Activated naive CD4-positive, alpha-beta T cell (primary cell): ENCODE data around the gene ADAMTS17.

Source experiments
- DNase-seq, 4 experiments: peaks; one replicate each; lab custom pipeline; 2025; lab: John Stamatoyannopoulos, UW

Gene ADAMTS17

DNA sequence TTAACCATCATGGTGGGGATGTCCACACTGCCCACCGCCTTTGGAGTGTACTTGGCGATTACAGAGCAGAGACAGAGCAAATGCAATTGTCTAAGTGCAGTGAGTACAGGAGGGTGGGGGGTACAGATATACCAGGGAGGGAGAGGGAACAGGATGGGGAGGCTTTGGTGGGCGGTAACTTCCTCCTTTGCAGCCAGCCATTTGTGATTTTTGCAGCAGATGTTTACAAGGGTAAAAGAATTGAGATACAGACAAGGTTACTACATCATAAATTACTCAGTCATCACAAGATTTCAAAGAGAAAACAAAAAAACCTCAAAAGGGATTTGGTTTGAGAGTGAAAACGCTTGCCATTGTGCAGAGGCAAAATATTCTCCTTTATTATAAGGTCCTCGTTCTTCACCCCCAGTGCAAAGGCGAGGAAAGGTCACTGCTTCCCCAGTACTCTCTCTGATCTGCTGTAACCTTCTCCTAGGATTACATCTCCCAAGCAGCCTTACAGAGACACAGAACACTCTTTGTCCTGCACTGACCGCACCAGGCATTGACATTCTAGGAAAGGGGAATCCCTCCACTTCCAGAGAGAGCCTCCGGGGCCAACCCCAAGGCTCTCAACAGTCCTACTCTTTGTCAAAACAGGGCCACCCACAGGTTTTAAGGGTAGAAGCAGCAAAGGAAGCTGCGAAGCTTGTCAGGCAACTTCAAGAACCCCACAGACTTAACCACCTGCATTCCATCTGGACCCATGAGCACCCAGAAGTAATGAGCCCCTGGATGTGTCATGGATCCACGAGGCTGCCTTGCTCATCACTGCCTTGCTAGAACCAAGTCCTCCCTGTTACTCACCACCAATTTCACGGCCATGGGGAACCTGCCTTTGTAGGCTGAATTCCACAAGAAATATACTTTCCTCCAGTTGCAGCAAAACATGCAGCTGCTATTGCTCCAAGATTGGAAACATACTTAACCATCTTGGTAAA, 117.3 kb downstream of the ADAMTS17 start:
- no peak for DNase-seq

DNA sequence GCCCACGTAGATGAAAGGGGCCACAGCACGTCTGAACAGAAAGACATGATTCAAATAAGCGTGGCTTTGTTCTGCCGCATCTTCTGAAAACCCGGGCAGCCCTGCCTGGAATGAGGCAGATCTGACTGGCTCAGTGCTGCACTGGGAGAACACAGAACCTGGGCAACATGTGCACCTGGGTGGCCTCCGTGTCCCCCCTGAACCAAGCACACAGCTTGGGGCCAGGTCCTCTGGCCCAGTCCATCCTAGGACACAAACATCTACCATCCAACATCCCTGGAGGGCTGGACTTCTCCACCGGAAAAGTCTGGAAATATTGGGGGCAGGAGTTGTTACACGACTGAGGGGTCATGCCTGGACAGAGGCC, 119.4 kb downstream of the ADAMTS17 start:
- DNase-seq: no peak

DNA sequence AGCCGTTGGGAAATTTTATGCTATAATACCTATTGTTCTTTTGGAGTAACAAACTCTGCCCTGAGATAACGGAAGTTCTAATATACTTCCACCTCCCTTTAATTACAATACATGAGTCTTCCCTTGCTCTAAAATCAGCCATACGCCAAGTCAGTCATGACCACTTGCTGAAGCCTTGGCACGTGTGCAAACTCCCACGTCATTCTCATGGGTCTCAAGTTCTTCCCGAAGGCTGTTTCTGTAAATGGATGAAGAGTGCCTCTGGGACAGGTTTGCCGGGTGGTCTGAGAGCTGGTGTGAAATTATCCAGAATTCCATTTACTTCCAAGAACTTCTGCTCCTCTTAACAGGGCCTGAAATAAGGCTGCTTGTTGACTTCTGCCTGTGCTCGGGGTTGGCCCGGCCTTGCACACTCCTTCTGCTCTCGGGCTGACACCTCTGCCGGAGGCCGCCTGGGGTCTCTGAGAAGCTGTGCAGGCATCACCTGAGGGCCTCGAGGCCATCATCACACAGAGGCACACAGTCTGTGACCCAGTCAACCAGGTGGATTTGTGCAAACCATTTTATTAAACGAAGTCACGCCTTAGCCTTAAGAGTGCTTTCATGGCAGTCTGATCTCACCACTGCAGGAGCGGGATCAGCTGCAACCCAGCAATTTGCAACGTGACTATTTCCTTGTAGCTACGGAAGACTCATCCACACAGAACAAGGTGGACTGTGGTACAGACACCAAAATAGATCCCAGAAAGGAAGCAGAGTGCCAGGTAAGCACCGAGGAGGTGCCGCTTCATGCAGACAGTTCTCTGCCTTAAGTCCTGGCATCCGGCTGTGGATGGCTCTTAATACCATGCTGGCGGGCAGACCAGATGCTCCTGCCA, 120.1 kb downstream of the ADAMTS17 start:
- DNase-seq: no peak

DNA sequence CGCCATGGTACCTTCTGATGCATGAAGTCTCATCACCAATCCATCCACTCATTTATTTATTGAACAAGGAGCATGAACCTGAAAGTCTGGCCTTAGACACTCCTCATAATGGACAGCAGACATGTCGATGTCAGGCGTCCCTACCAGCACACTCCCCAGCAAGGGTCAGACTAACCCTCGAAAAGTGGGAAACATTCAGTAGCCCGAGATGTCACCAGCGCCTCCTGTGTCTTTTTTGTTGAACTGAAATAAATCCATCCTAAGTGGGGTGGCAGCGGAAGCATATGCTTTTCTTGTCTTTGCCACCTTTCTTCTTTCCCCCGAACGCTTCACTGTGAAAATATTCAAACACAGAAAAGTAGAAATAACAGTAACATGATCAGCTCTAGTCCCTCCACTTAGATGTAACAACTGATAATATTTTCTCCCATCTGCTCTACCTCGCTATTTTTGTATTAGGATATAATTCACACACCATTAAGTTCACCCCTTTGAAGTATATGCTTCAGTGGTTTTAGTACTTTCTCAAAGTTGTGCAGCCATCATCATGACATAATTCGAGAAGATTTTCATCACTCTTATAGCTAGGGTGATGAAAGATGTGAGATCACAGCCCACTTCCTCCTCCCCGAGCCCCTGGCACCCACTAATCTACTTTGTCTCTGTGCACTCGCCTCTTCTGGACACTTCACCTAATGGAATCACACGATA, 121.6 kb downstream of the ADAMTS17 start:
- DNase-seq: no peak

DNA sequence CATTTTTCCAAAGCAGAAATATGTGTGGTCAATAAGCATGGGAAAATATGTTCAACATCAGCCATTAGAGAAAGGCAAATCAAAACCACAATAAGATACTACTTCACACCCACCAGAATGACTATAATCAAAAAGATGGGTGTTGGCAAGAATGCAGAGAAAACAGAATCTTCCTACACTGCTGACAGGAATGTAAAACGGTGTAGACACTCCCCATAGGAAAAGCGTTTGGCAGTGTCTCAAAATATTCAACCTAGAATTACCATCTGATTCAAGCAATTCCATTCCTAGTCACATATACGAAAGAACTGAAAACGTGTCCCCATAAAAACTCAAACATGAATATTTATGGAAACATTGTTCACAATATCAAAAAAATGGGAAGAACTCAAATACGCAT, 123.3 kb downstream of the ADAMTS17 start:
- DNase-seq: no peak

DNA sequence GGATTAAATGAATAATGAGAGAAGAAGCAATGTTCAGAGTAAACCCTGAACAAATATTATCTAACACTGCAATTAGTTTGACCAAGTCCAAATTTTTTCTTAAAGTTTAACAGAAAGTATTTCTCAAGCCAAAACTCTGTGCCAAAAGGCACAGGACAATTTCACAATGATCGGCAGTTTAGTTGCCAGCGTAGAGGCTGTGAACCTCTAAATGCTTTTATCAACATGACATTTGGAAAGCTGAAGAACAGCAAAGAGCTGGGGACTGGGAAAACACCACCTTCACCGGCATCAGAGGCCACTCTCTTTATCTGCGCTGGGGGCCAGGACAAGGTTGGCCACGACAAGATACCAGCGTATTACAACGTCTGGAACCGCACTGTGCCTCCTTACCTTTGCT, 125.6 kb downstream of the ADAMTS17 start:
- DNase-seq: no peak

DNA sequence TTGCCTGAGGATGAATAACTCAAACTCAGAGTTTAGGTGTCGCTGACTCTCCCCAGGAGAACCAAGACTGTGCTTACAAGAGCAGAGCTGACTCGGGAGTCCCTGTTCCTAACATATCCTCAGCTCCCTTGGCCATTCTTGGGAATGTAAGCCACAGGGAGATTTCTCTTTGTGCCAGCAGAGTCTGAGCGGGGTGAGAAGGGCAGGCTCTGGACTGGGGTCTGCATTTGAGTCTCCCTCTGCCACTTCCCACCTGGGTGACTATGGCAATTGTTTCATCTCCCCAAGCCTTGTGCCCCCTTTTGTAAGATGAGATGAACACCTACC, 126.0 kb downstream of the ADAMTS17 start:
- DNase-seq: no peak

DNA sequence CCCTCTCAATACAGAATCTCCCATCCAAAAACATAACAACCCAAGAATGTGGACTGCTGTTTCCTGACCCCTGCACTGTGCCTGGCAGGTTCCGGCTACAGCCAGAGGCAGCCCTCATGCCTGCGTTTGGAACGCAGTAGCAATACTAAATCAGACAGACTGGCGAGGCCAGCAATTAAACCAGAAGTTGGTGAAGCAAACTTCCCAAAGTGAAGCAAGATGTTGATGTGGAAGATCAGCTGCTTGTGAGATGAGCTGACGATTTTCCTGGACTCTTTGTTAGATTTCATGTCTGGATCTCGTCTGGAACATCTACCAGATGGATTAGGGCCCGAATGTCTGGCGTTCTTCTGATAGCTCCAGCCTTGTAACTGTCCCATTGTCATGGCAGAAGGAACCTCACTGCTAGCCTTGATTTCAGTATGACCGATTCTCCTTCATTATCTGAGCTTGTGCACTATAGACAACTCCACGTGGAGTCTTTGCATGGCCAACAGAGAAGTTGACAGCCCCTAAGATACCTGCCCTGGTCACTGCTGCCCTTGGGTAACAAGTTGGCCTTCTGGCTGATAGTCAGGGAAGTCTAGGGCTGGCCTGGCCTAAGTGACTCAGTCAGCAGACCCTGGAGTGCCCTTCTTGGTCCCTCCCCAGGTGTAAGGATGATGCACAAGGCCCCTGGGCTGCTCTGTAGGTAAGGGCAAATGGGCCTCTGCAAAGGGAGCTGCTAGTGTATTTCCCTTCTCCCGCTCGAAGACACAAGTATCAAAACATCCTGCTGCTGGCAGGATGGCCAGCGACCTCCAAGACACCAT, 126.5 kb downstream of the ADAMTS17 start:
- DNase-seq: no peak

DNA sequence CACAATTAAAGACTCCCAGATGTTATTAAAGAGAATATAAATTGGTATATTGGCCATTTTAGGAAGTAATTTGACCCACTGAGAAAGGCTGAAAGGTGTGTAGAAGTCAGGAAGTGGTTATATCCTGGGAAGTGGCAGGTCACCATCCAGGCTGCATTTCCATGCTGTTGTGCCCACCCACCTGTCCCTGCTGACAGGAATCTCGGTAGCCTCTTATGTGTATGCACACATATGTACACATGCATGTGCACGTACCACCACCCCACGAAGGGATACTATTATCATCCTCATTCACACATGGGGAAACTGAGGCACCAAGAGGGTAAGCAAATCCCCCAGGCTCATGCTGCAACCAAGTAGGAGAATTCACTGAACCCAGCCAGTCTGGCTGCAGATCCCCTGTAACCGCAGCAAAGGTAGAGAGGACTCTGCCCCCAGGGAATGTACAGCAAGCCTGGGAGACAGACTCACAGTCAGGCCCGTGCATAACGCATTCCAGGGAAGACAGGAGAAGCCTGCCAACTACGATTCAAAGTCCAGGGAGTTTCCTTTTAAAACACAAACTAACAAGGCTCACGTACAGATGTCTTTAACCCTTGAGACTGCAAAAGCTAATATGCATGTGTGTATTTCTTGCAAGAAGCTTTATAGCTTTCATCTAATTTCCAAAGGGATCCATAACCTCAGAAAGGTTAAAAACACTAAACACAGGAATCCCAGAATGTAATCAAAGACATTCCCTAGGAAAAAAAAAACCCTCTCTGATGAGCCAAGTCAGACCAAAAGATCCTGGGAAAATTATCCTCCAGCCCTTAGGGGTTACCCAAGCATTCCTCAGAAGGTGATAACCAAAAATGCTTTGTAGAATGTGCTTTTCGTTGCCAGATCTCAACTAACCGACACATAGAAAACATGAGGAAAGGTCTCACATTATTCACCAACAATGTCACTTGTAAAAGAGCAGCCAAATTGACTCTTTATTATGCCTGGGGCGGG, 129.6 kb downstream of the ADAMTS17 start:
- DNase-seq: no peak

DNA sequence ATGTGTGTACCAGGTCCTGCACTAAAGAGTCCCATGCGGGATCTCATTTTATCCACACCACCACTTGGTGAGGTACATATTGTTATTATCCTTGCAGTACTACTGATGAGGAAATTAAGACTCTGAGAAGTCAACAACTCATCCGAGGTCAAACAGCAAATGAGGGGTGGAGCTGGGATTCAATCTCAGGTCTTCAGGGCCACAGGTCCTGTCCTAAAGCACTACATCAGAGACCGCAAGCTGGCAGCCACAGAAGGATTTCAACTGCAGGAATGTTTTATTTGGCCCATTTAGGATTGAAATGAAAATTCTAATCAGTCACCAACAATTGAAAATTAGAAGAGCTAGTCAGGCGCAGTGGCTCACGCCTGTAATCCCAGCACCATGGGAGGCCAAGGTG, 131.4 kb downstream of the ADAMTS17 start:
- DNase-seq: no peak

DNA sequence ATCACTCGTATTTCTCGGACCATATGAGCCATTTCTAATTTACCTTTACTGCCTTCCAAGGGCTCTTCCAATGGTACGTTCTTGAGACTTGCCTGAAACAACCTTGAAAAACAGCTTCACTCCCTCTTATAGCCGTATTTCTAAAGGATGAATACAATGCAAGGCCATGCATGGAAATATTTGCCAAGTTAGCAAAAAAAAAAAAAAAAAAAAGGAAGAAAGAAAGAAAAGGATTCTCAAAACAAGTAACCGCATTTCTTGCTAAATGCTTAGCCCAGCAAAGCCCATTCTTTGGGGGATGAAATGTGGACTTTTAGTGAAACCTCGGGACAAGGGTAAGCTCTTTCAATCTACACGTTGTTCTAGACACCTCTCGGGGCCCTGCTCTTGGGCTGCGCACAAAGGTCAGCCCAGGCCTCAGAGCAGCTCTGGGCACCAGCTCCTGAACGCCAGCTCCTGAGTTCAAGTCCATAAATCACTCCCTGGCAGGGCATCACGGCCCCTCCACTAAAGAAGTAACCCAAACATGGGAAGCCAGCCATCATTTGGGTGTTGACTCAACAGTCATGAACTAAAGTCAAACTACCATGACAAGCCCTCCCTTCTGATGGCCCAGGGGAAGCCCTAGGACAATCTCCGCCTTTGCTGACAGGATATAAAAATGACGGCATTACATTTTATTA, 132.7 kb downstream of the ADAMTS17 start:
- no peak for DNase-seq

DNA sequence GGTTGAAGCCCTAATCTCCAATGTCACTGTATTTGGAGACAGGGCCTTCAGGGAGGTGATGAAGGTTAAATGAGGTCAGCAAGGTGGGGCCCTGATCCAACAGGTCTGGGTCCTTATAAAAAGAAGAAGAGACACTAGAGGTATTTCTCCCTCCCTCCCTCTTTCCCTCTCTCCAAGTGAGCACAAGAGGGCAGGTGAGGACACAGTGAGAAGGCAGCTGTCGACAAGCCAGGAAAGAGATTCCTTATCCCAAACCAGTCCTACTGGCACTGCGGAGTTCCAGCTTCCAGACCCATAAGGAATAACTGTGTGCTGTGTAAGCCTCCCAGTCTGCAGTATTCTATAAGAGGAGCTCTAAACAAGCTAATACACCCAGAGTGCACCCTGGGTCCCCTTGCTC, 134.7 kb downstream of the ADAMTS17 start:
- DNase-seq: no peak

DNA sequence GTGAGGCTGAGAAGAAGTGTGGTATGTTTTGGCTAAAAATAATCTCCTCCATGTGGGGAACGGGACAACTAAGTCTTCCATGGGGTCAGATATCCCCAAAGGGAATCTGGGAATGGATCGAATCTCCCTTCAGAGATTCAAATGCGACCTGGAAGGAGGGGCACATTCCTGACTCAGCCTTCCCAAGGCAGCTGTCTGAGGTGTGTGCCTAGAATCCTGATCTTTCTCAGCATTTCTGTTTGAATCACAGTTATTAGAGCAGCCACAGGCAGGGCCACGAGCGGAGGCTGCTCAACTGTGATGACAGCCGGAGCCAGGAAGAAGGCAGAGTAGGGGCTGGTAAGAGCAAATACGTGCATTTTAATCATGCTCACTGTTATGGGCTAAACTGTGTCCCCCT, 135.1 kb downstream of the ADAMTS17 start:
- DNase-seq: no peak

DNA sequence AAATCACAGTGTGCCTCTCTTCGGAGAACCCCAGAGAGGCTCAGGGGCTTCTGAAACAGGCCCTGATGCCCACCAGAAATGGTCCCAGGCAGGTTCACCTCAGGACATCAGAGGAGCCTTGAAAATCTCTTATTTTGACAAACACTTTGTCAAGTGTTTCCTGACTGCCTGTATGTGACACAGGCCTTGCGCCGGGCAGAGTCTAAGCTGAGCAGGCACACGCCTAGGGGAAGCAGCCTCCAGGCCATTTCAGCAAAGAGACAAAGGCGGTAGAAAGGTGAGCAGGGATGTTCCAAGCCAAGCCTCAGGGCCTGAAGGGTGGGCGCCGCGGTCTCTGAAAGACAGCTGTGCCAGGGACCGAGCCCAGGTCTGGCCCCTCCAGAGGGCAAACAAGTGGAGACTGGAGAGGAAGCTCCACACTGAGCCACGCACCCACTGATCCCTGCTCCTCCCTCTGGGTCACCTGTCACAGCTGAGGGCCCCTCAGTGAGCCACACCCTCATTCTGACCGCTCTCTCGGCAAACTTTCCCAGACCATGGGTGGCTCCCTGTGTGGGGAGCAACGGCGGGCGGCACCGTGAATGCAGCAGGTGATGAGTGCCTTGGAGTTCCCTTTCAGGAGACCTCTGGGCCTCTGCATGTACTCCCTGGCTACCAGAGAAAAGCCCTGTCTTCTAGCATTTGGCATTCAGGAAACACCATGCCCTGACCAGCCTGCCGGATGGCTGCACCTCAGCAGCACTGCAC, 136.1 kb downstream of the ADAMTS17 start:
- no peak for DNase-seq

DNA sequence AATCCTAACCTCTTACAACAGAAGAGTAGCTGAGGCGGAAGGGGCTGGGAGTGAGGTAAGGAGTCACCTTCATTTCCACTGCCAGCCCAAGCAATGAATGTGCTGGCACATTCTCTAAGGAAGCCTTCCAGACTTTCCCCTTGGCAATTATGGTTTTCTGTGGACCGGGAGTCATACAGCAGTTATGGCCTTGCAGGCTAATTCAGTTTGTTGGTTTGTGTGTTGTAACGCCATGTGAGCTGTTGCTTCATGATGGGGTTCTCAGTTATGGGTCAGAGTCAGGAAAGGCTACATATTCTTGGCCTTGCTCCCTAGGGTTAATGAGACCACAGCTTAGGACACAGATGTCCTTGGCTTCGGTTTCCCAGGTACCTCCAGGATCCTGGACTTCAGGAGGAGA, 137.0 kb downstream of the ADAMTS17 start:
- DNase-seq: no peak

DNA sequence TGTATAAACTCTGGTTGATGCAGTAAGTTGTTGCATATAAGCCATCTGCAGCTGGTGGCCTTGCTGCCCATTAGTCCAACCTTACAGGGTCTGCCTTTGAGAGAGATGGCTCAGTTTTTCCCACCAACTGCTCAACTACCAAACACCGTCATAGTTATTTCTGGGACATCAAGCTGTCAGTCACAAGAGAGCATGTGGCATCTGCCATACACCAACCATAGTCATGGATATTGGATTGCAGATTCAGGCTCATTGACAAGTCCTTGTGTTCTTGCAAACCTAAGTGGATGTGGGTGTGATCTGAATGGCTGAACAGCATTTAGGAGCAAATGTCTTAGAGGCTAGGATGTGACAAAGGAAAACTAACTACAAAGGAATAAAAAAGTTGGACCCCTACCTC, 137.6 kb downstream of the ADAMTS17 start:
- DNase-seq: no peak

DNA sequence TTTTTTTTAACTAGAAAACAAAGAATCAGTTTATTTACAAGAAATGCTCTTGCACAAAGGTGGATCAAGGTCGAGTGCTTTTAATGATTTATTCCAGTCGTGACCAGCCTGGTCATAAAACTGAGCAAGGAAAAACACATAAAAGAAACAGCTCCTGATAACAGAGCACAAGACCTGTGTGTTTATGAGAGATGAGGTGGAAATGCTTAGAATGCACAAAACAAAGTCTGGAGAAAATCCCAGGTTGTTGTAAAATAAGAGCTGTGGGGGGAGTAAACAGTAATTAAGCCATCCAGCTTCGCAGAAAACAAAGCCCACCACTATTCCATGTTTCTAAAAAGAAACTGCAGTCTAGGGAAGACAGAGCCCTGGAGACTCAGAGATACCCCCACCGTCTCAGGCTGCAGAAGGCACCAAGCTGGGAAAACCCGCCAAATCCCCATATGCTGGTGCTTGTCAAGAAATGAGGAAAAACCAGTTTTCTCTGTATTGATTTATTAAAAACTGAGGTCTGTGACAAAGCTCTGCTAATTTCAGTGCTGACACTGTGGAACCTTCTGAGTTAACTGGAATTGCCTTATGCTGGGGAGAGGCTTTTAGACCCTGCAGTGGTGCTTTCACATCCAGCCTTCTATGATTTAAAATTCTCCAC, 139.3 kb downstream of the ADAMTS17 start:
- DNase-seq: no peak
